Suprapubic skin (tissue), 3 donors: Measurements from ENCODE around the gene MRAP2.

Experiments used
- CTCF ChIP-seq, 2 donors: fragments of 200-600 bp in 1 of 2; fragments of 450-650 bp in 1 of 2; sonication (generic) in 1 of 2; IDR thresholded peaks; one replicate each; pipeline ENCODE4 v1.5.1; 2016 to 2019; ENCODE audit warnings: antibody characterized with exemption in 2 of 2, mild to moderate bottlenecking in 1 of 2, moderate library complexity in 1 of 2
- POLR2A ChIP-seq, 2 donors: fragments of 450-650 bp; IDR thresholded peaks; one replicate each; pipeline ENCODE4 v1.6.1; 2017; ENCODE audit warnings: antibody characterized with exemption in 2 of 2, mild to moderate bottlenecking in 2 of 2, moderate library complexity in 2 of 2

DNA sequence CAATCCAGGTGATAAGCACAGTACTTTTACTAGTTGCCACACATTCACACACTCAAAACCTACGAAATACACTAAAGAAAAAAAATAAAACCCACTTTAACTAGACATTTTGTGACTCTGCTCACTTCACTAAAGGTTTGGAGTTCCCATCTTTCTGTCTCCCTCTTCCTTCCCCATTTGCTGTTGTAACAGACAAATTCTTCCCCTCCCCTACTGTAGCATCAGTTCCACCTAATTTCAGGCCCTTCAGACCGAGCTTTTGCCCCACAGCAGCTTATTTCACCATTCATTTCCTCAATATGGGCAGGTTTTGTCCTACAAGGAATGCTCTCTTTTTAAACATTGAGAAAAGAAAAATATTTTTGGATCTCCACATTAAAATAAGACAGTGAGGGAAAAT lies 31.3 kb upstream of the MRAP2 start:
- TF ChIP-seq CTCF (IDR thresholded peaks at IDR 0.05) (no peak), POLR2A (IDR thresholded peaks at IDR 0.05) (no peak)
